NCI-H1930 (cell line): ENCODE measurements around the gene NFIB.

Source experiments
- DNase-seq, 2 experiments: peaks; one replicate each; lab custom pipeline; 2025; lab: John Stamatoyannopoulos, UW

Gene NFIB

GRCh38 chr9:14245901-14246525 is 67.9 kb downstream of the NFIB start:
- no peak for DNase-seq

- no peak for DNase-seq
Measured at GRCh38 chr9:14243514-14244042, 70.4 kb downstream of the NFIB start.

- DNase-seq, result no peak
Measured at GRCh38 chr9:14242150-14242805, 71.7 kb downstream of the NFIB start.

GRCh38 chr9:14240537-14240936 is 73.4 kb downstream of the NFIB start:
- DNase-seq, result no peak

DNA sequence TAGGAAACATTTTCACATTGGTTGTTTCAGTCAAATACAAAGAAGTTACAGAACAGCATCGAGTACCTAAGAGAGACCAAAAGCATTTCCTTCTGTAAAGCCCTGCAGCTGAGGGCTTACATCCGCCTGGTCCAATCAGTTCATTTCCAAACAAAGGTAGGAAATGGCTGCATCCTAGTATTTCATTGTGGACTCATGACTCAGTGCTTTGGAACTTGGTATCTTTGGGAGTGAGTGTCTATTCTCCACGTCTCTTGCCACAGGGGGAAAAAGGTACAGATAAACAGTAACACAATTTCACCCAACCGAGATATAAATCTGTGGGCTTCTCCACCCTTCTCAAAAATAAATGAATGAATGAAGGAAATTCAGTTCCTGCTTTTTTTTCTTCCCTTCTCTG is 75.4 kb downstream of the NFIB start:
- no peak for DNase-seq

GRCh38 chr9:14238079-14238478 is 75.9 kb downstream of the NFIB start:
- DNase-seq, result no peak

GRCh38 chr9:14236591-14236990 is 77.3 kb downstream of the NFIB start:
- no peak for DNase-seq

- DNase-seq, result no peak
Measured at GRCh38 chr9:14232111-14232510, 81.8 kb downstream of the NFIB start.

- DNase-seq, result no peak
Measured at GRCh38 chr9:14231196-14231990, 82.5 kb downstream of the NFIB start.

DNA sequence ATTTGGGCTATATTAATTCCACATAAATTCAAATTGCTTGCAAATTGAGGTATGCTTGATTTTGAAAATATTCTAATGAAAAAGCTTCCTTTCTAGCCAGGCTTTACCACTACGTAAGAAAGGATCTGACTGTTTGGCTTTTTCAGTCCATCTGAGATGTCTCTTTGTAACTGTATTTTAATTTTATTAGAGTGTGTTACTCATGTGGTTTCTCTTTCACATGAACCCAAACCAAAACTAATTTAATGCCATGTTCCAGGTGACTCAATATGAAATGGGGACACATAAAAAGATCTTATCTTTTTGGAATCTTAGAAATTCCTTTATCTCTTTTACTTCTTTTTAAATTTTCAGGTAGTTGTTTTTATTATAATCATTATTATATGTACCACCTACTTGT is 85.3 kb downstream of the NFIB start:
- no peak for DNase-seq

DNA sequence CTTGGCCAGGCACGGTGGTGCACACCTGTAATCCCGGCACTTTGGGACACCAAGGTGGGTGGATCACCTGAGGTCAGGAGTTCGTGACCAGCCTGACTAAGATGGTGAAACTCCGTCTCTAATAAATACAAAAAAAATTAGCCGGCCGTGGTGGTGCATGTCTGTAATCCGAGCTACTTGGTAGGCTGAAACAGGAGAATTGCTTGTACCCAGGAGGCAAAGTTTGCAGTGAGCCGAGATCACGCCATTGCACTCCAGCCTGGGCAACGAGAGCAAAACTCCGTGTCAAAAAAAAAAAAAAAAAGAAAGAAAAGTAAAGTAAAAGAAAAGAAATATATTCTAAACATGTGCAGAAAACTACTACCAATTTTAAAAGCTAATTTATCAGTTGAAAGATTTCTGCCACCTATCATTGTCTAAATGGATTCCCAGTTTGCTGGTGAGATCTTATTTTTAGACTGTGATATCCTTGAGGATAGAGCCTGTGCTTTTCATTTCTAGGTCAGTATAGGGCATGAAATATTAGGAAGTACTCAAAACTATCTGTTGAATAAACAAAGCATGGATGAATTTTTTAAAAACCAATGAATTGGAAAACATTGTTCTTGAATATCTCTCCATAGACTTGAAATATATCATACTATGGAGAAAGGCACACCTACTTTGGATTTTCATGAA is 86.9 kb downstream of the NFIB start:
- no peak for DNase-seq

- no peak for DNase-seq
Measured at GRCh38 chr9:14223081-14223480, 90.9 kb downstream of the NFIB start.

- DNase-seq, result no peak
Measured at GRCh38 chr9:14222149-14222835, 91.6 kb downstream of the NFIB start.

- no peak for DNase-seq
Measured at GRCh38 chr9:14221558-14221957, 92.4 kb downstream of the NFIB start.

- no peak for DNase-seq
Measured at GRCh38 chr9:14221119-14221518, 92.8 kb downstream of the NFIB start.

DNA sequence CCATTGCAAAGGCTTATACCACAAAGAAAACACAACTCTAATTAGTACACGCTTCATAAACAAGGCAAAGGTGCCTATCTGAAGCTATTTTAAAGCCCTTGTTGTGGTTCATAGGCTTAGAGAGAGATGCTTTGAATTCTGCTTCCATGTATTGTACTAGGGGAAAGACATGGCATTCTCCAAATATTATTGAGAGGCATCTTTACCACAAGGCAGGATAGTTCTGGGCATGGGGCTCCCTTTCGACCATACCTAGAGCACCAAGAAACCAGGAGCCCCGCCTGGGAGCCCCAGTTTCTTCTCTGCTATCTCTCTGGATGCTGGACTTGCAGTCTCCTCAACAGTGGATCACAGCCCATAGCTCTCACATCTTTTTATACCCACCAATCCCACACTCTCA is 93.7 kb downstream of the NFIB start:
- no peak for DNase-seq

GRCh38 chr9:14219850-14220249 is 94.1 kb downstream of the NFIB start:
- DNase-seq, result no peak

DNA sequence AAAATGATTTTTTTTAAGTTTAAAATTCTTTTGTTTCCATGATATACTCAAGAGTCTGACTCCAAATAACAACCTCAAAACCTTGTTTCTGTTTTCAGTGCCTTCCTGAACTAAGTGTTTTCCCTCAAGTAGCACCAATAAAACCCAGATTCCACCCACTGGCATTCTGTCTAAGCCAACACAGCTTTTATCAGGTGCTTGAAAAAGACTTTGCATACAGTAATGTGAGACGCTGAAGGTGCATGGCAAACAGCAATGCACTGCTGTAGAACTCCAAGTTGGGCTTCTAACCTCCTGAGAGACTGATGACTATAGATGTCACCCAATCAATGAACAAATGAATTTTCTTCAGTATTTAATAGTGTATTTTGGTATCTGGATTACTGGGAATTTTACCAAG is 95.7 kb downstream of the NFIB start:
- DNase-seq, result no peak

- DNase-seq, result no peak
Measured at GRCh38 chr9:14216612-14217194, 97.2 kb downstream of the NFIB start.

DNA sequence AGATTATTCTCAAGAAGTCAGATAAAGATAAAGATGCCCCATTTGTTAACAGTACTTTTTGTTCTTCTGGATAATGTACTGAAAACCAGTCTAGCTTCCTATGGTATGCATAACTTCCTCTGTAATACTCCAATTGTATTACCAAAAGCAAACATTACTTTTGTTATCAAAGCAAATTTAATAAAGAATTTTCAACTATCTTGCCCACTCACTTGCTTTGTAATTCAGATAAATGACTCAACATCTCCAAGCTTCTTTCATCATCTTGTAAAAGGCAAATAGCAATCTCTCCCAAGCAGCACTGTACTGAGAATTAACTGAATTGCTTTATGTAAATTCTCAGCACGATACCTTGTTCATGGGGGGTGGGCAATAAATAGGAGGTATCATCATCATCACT is 98.3 kb downstream of the NFIB start:
- DNase-seq, result no peak

GRCh38 chr9:14214693-14215092 is 99.2 kb downstream of the NFIB start:
- DNase-seq, result no peak
